Stimulated activated CD8-positive, alpha-beta memory T cell treated with anti-CD3 and anti-CD28 coated beads, Interleukin-12 subunit alpha, Interleukin-12 subunit beta, amount 100 ng/mL, for 4 hours (primary cell): ENCODE results near the gene EPB41L2.

Experiments
- DNase-seq: peaks from one replicate; pipeline ENCODE4 v3.0.0-alpha.2; 2020; ENCODE audit warnings: low read depth

Gene EPB41L2

DNA sequence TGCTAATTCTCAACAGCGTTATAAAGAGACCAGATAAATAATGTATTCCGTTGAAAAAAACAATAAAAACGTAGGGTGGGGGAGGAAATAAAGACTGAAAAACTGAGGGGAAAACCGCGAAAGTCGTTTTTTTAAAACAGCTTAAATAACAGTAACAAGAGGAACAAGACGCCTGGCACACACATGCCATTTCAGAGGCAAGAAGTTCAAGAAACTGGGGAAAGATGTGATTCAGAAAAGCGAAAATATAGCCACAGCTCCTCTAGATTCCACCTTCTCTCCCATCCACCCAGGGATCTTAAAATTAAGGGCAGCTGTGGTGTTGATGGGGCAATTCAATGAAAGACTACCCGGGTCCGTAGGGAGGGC lies 1.3 kb downstream of the EPB41L2 start:
- DNase-seq: no peak

DNA sequence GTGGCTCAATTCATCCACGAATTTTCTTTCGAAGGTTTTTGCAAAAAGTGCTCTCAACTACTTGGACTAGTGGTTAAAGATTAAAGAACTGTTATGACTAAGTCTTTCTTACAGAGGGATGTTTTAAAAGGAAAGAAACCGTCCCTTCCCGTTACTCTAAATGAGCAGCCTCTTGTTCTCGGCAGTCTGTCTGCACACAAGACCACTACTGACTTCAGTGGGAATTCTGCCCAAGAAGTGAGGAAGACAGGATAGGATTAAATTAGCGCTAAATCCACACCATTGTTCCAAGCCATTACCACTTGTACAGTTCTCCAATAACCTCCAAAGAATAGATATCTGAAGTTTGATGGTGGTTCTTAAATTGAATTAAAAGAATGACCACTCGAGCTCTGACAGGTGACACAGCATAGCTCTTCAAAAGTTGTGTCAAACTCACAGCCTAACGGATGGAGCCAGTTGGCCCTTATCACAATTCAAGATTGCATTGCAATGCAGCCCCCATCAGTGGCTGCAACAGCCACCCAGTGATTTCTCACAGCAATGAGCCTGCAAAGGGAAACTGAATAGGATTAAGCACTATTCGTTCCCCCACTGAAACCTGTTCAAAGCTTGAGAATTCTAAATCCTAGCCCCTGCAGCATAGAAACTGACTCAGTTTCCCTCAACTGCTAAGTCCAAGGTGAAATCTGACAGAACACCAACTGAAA lies 1.8 kb downstream of the EPB41L2 start:
- DNase-seq: no peak

DNA sequence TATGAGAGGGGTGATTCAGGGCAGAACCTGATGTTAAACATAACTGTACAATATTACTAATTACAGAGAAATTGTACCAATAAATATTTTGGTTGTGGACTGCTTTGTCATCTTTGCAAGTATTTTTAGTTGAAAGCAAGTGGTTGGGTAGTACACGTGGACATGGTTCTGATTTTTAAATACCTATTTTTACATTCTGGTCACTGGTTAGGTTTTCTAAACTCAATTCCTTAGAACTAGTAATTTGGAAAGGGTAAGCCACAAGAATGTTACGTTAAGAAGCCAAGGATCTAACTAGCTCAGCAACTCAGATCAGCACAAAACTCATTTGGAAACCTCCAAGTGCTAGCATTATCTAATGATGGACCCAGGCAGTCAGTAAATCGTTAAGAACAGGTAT lies 2.7 kb downstream of the EPB41L2 start:
- no peak for DNase-seq

DNA sequence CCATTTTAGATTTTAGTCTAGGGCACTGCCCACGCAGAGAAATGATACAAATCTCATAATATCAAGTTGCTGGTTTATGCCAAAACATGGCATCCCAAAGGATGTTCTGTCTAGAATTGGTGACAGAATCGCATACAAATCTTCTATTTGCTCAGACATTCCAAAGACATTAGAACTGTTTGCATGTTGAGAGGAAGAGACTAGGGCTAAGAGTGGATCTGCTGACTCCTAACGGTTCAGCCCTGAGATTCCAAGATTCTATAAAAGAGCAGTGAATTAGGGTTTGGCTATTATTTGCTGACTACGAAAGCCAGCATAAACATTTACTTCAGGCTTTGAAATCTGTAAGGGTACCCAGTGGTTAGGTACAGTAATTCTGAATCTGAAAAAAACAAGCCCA lies 3.6 kb downstream of the EPB41L2 start:
- DNase-seq: no peak

DNA sequence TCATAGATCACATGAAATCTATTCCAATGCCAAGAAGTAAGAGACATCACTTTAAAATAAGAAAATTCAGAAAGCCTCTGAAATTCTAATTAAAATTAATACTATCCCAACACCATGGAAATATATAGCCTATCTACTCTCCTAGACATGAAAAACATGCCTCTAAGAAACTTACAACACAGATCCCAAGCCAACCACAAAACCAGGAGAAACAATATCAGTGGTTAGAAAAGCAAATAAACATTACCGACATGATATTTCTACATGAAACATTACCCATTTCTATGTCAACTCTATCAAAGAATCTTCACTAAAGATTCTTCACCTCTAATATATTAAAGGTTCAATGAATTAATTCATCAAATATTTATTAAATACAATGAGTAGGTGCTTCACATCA lies 4.8 kb downstream of the EPB41L2 start:
- DNase-seq: no peak

DNA sequence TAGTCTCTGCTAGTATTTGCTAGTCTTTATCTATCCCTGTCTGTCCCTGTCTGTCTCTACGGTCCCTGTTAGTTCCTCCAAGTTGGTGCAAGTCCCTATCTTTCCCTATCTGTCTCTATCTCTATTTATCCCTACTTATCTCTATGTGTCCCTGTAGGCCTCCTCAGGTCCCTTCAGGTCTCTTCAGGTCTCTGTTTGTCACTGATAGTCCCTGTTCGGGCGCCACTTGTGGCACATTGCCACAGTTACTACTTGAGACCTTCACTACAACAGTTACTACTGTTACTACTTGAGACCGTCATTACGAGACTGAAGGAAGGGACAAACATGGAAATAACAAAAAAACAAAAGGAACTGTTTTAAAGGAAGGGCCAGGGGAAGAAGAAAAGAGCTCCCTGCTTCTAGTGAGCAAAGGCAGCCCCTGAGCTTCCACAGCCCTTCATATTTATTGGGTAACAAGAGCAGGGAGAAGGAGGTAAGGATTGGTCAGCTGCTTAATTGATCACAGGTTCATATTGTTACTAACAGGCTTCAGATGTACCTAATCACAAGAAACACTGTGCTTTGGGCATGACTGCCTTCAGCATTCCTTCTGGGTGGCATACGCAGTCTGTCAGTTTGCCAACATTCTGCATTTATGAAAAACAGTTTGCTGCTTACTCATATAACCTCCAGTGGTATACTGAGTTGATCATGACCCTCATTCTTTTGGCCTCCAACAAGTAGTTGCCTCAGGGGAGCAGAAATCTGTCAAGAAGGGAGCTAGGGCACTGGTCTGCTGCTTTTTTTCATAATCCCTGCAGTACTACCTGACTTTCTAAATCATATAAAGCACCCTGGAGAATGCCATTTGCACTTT lies 8.4 kb downstream of the EPB41L2 start:
- DNase-seq: no peak

DNA sequence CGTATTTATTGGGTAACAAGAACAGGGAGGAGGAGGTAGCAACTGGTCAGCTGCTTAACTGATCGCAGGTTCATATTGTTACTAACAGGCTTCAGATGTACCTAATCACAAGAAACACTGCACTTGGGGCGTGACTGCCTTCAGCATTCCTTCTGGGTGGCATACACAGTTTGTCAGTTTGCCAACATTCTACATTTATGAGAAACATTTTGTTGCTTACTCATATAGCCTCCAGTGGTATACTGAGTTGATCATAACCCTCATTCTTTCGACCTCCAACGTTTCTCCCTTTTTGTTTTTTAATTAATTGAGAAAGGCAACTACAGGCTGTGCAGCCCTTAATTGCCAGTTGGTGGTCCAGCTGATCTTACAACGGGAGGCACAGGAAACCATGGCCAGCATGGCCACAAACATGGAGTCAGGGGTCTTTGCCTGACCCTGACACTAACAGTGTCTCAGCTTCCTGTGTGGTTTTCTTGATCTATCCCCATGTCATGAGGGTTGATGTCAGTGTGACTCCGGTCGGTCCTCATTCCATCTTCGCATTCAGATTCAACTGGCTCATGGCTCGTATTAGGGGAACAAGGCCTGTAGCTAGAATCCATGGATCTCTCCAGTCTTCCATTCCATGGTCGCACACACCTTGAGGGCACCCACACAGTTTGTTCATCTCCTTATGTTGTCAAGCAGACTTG lies 9.4 kb downstream of the EPB41L2 start:
- no peak for DNase-seq

DNA sequence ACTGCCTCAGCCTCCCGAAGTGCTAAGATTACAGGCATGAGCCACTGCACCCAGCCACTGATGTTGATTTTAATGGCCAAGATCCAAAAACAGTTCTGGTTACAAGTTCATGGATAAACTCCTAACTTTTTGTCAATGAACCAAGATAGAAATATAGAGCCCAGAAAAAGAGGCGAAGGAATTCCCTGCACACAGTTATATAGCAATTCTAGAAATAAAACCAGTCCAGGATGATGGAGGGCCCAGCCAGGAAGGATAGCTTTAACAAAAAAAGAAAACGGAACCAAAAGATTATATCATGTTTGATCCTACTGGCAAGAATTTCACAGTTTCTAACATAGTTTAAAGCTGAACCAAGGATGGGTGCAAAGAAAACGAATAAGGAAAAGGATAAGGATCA lies 10.9 kb downstream of the EPB41L2 start:
- DNase-seq: no peak

DNA sequence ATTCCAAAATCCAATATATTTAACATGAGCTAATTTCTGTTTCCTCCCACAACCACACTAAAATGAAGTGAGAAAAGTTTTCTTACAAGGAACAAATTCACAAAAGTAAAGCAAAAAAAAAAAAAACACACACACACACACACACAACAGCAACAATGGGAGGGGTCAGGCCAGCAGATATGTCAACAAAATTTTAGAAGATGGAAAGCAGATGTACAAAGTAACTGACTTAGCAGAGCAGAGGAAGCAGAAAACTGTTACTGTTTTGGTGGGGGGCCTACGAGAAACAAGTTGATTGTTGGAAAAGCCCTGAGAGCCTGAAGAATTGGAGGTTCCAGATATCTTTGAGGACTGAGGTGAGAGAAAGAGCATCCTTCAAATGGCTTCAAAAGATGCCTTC lies 11.7 kb downstream of the EPB41L2 start:
- DNase-seq: no peak

DNA sequence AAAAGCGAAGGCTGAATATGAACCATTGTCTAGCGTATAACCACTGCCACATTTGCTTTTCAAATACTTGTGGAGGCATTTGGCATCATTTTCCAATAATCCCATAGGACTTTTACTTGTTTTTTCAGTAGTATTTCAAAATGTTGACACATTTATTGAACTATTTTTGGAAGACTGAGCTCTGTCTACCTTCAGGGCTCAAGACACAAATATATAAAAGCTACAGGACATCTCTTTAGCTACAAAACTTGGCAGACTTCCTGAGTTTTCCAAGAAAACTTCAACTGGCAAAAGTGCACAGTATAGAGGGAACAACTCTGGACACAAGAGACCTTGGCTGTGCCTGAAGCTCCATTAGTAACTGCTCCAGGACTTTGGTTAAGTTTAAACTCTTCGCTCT lies 13.4 kb downstream of the EPB41L2 start:
- no peak for DNase-seq

DNA sequence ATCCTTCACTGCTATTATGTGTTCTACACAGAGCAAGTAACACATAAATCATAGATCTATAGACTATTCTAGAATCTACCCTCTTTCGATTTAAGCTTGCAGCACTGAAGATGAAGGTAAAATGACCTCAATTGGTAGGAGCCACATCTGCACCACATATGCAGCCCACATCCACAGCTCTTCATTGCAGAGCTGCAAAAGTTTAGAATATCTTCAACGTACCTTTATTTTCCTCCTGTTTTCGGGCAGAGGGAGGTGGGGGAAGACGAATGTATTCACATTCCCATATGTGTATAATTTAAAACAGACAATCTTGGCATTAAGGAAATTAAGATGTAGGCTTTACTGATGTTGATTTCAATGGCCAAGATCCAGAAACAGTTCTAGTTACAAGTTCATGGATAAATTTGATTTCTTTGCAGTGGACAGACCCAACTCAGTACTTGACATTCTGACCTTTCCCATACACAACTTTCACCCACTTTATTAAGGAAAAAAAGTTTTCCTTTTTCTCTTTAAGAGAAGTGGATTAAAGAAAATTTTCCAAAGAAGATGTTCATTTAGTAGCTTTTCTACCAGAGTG lies 14.0 kb downstream of the EPB41L2 start:
- DNase-seq: no peak

DNA sequence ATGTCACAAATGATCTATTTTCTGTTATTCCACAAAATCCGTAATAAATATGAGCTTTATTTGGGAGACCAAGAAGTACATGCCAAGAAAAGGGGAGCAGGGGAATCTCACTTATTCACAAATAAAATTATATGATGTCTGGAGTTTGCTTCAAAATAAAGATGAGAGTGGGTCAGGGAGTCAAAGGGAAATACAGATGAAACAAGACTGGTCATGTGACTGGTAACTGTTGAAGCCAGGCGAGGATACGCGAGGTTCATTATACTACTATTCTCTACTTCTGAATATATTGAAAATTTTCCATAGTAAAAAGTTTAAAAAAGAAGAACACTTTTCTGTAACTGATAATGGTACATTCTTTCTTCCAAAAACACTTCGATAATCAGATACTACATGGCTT lies 14.6 kb downstream of the EPB41L2 start:
- no peak for DNase-seq

DNA sequence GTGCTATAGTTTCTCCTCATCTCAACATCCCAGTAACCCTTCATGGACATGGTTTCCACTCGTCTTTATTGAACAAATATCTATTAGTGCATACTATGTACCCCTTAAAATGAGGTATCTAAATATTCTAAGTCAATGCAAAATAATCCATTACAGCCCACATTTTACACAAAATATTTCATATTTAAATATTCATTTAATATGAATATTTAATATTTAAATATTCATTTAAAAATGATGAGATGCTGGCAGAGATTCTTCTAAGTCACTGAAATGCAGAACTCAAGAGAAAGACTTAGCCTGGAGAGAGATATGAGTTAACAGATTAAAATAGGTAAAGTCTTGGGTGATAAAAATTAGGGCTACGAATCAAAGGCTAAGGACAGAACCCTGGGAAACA lies 17.9 kb downstream of the EPB41L2 start:
- DNase-seq: no peak

DNA sequence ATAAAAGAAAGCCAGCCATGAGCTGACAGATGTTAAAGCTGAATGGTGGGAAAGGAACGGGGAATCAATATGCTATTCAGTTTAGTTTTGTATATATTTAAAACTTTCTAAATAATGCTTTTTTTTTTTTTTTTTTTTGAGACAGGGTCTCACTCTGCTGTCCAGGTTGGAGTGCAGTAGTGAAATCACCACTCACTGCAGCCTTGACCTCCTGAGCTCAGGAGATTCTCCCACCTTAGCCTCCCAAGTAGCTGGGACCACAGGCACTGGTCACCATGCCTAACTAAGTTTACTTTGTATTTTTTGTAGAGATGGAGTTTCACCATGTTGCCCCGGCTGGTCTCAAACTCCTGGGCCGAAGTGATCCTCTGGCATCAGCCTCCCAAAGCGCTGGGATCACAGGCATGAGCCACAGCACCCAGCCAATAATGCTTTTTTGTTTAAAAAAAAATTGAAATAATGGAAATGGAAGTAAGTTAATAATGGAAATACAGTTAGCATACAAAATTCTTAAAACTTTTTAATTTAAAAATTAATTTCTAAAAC lies 19.1 kb downstream of the EPB41L2 start:
- no peak for DNase-seq

DNA sequence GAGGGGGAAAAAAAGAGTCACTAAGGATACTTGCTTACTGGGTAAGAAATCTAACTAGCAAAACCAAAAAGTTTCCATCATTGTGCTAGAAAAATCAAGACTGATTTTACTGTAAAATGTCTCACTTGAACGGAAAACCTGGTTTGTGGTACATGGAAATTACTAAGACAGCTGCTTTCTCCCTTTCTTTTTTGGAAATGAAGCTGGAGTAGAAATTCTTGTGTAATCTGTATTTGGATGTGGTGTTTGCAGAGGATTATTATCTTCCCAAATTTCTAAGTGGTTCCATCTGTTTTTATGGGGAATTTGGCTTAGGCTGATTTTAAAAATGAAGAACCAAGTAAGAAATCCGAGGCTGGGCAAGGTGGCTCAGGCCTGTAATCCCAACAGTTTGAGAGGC lies 20.4 kb downstream of the EPB41L2 start:
- no peak for DNase-seq

DNA sequence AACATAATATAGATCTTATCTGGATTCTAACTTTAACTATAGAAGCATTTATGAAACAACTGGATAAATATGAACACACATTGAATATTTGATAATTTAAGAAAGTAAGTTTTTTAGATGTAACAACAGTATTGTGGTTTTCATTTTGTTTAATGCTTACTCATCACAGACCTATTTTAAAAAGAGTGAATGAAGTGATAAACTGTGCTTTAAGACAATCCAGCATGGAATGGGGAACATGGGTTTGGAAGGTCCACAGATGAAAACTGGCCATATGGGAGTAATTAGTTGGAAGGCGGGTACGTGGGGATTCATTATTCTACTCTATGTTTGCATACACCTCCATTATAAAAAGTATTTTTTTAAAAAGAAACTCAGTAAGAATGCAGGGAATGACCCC lies 21.2 kb downstream of the EPB41L2 start:
- no peak for DNase-seq

DNA sequence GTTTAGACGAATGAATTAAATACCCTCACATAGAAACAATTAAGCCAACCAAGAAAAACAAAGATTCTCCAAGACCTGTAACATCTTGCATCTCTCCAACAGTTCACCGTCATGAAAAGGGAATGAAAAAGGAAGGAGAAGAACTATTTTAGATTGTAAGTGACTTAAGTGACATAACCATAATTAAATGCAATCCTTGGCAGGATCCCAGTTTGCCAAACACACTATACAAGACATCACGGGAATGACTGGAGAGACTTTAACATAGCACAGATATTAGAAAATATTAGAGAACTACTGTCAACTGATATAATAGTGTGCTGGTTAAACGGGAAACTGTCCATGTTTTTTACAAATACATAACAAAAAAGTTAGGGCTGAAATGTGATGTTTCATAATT lies 22.2 kb downstream of the EPB41L2 start:
- DNase-seq: no peak

DNA sequence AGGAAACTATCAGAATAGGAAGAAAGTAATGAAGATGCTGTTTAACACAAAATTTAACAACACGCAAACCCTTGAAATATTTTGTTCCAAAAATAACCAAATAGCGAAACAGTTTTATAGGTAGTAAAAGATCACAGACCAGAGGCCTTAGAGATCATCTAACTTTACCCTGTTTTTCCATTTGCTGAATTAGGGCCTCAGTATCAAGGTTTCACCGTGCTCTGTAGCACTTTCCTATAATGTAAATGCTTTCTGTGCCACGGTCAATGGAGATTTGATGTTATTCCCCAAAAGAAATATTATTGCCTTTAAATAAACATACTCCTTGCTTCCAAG lies 23.7 kb downstream of the EPB41L2 start:
- DNase-seq: no peak

DNA sequence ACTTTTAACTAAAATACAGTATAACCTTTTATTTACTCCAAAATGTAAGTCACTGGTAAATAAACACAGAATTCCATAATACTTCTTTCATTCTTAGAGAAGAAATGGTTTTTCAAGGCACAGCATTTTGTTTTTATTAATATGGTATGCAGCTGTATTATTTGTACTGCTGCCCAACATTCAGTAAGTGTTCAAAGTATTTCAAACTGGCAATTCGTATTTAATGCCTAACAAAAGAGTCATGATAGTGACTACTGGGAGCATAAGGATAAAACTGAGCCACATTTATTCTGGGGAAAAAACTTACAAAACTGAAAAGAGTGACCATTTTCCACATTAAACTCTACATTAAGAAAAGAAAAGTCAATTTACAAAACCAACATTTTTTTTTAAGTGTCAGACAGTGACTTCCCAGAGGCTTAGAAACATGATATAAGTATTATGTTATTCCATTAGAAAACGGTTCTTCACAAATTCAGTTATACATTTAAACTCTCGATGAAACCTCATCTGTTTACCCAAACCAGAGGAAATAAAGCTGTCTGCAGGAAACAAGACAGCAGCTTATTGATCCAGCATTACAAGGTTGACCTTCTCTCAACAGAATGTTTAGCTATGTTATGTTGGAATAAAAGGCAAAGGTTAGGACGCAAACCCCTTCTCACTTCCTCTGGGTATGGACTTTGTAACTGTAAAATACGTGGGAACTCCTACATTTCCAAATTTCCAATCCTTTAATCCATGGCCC lies 24.3 kb downstream of the EPB41L2 start:
- DNase-seq: no peak

DNA sequence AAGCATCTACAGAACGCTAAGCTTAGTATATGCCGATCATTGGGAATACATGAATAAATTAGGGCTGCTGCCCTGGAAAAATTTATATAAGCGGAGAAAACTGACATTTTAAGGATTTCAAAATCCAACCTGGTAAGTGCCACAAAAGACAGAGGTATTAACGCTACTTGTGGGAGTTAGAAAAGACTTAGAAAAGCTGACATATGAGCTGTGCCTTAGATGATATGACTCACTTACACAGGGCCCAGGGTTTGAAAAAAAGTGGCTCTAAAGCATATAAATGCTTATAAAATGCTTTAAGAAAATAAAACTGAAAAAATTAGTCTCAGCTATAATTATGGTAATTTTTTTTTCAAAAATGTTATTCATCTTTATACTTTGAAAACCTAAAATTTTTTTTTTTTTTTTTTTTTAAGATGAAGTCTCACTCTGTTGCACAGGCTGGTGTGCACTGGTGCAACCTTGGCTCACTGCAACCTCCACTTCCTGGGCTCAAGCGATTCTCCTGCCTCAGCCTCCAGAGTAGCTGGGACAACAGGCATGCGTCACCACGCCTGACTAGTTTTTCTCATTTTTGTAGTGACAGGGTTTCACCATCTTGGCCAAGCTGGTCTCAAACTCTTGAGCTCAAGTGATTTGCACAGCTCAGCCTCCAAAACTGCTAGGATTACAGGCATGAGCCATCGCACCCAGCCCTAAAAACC lies 25.7 kb downstream of the EPB41L2 start:
- DNase-seq: no peak

DNA sequence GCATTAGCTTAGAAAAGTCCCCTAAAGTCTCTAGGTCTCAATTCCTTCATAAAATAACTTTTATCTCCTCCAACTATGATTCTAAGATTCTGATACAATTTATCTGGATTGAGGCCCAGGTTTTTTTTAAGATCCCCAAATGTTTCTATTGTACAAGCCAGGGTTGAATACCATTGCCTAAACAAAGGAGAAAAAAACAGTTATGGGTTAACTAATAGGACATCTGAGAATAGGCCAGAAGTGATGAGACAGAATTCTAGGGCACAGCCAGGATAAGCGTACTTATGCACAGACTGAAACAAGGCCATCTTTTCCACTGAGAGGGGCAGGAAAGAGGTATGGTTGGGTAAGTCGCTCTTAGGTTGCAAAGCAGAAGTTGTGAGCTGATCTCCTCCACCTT lies 26.4 kb downstream of the EPB41L2 start:
- DNase-seq: no peak
